ENCODE results near the gene MPL.

GRCh38 chr1:43360616-43361015 is 23.0 kb downstream of the MPL start:
- TF ChIP-seq CTCF (IDR thresholded peaks at IDR 0.05) (no peak), EP300 (IDR thresholded peaks at IDR 0.05) (no peak), POLR2AphosphoS5 (IDR thresholded peaks at IDR 0.05) (no peak)

All from upper lobe of left lung (tissue), 4 donors.